BJ (cell line): ENCODE data around the gene SLC25A15. TPM values are rescaled to one million over a fixed set of nuclear protein-coding genes. Genes with fewer than 3 reads are reported as not detected.

Experiments used
- polyA plus RNA-seq: library from polyadenylated mRNA; depleted of rRNA; stranded (reverse); fragments of >200 nt; gene quantifications from 2 replicates; pipeline ENCODE4 v1.2.3, GENCODE V29; 2011; rRNA removed
- small RNA-seq: library from RNA; depleted of rRNA; stranded (forward); fragments of <200 nt; gene quantifications from one replicate; pipeline ENCODE3, GENCODE V24; 2012; ENCODE audit warnings: low replicate concordance, low read depth; ENCODE audit not compliant: insufficient read length

SLC25A15 gene
- polyA plus RNA-seq, 1 experiment, result 4.7 TPM

Small RNA genes lying within 50 kb of the gene (small RNA-seq; reads per million reads assigned to genes)
- not detected for gene MIR621

Other genes with a start within 250 kb of the SLC25A15 start
- 3.5 and 5.3 TPM in 2 replicates for gene FOXO1, start 123.0 kb upstream of the SLC25A15 start, polyA plus RNA-seq
- gene MRPS31, start 18.4 kb upstream of the SLC25A15 start, polyA plus RNA-seq, result 7.6 and 13.8 TPM in 2 replicates
- 35.8 and 41.7 TPM in 2 replicates for gene ELF1, start 229.7 kb downstream of the SLC25A15 start, polyA plus RNA-seq